HG03469 (cell line): ENCODE data around the gene ERGIC1.

ENCODE experiments used
- ATAC-seq: cut with Tn5 transposase; IDR thresholded peaks from one replicate; pipeline ENCODE4 v1.9.1; 2021; ENCODE audit warnings: mild to moderate bottlenecking, moderate library complexity, moderate number of reproducible peaks; ENCODE audit not compliant: unreplicated experiment

The ERGIC1 gene

GRCh38 chr5:172898843-172899369 is 64.9 kb downstream of the ERGIC1 start:
- ATAC-seq: no peak

- ATAC-seq: no peak
Observed at GRCh38 chr5:172899436-172899835, 65.4 kb downstream of the ERGIC1 start.

GRCh38 chr5:172901012-172901780 is 67.1 kb downstream of the ERGIC1 start:
- ATAC-seq: no peak

- no peak for ATAC-seq
Observed at GRCh38 chr5:172901788-172902496, 67.9 kb downstream of the ERGIC1 start.

GRCh38 chr5:172902497-172903472 is 68.7 kb downstream of the ERGIC1 start:
- no peak for ATAC-seq

- ATAC-seq: no peak
Observed at GRCh38 chr5:172903790-172904189, 69.7 kb downstream of the ERGIC1 start.

- no peak for ATAC-seq
Observed at GRCh38 chr5:172904312-172904642, 70.2 kb downstream of the ERGIC1 start.

GRCh38 chr5:172904643-172905345 is 70.7 kb downstream of the ERGIC1 start:
- ATAC-seq: no peak

GRCh38 chr5:172905346-172906140 is 71.5 kb downstream of the ERGIC1 start:
- no peak for ATAC-seq

GRCh38 chr5:172906436-172906835 is 72.4 kb downstream of the ERGIC1 start:
- ATAC-seq: no peak

GRCh38 chr5:172906888-172907287 is 72.8 kb downstream of the ERGIC1 start:
- ATAC-seq: no peak

- no peak for ATAC-seq
Observed at GRCh38 chr5:172907657-172908056, 73.6 kb downstream of the ERGIC1 start.

GRCh38 chr5:172908662-172909061 is 74.6 kb downstream of the ERGIC1 start:
- no peak for ATAC-seq

- ATAC-seq: no peak
Observed at GRCh38 chr5:172909931-172910502, 76.0 kb downstream of the ERGIC1 start.

GRCh38 chr5:172910828-172911627 is 77.0 kb downstream of the ERGIC1 start:
- no peak for ATAC-seq

- no peak for ATAC-seq
Observed at GRCh38 chr5:172911628-172911880, 77.5 kb downstream of the ERGIC1 start.

- no peak for ATAC-seq
Observed at GRCh38 chr5:172911976-172912375, 77.9 kb downstream of the ERGIC1 start.

GRCh38 chr5:172913117-172913850 is 79.2 kb downstream of the ERGIC1 start:
- ATAC-seq: no peak
